HCT116 (cell line): ENCODE results near the gene AVP. TPM values are rescaled to one million over a fixed set of nuclear protein-coding genes. Genes with fewer than 3 reads are reported as not detected.

Experiments
- ATAC-seq: fragments of 200-7000 bp; cut with Tn5 transposase; 2 replicates; pipeline ENCODE4 v1.9.1; 2020; ENCODE audit warnings: mild to moderate bottlenecking, moderate library complexity
- BruUV-seq: library from RNA; stranded (reverse); fragments of 400-500 nt; replicated peaks from 2 replicates; lab custom pipeline; 2021; lab: Mats Ljungman, UMichigan
- CTCF ChIA-PET: fragments of 300-600 bp; sonication (Branson Sonifier 250); formaldehyde crosslinking; loops from one replicate; lab custom pipeline; 2021; ENCODE audit warnings: antibody characterized with exemption; lab: Charles Lee
- POLR2A ChIA-PET: fragments of 300-600, 350-600 bp; sonication (Branson Sonifier 250); formaldehyde crosslinking; loops from one replicate; lab custom pipeline; 2021; ENCODE audit warnings: antibody characterized with exemption; lab: Charles Lee
- RAD21 ChIA-PET, 2 experiments: fragments of 300-600 bp; sonication (Branson Sonifier 250); formaldehyde crosslinking; loops; one replicate each; lab custom pipeline; 2023; ENCODE audit warnings: low total read pairs in 2 of 2; ENCODE audit not compliant: uncharacterized antibody in 2 of 2, unreplicated experiment in 2 of 2, low non-redundant PET in 1 of 2; lab: Charles Lee
- DNase-seq: peaks from one replicate; pipeline ENCODE4 v3.0.0-alpha.2; 2010; ENCODE audit warnings: low read depth, low spot score
- H2AFZ ChIP-seq: fragments of 200-600 bp; shearing (Covaris generic), sonication (generic); 2 replicates; pipeline ENCODE4 v1.6.1; 2017; ENCODE audit warnings: low read depth, mixed run types, mixed read lengths, antibody characterized with exemption, low read length; ENCODE audit not compliant: poor library complexity, severe bottlenecking
- H3K27ac ChIP-seq: 2 replicates; pipeline ENCODE4 v1.5.1; 2012; ENCODE audit warnings: low read depth, low read length
- H3K27me3 ChIP-seq: fragments of 200-600 bp; sonication (generic); 2 replicates; pipeline ENCODE4 v1.6.1; 2016; ENCODE audit warnings: mixed run types, low read length, mixed read lengths; ENCODE audit not compliant: insufficient read depth
- H3K36me3 ChIP-seq, 2 experiments: fragments of 200-500 bp in 1 of 2; fragments of 200-600 bp in 1 of 2; sonication (Bioruptor generic) in 1 of 2; sonication (generic) in 1 of 2; 2 replicates each; pipeline versions ENCODE4 v1.5.1 to v1.6.1; 2014 to 2016; ENCODE audit warnings: low read length in 2 of 2, inconsistent platforms in 1 of 2, mixed read lengths in 1 of 2, mixed run types in 1 of 2; ENCODE audit not compliant: insufficient read depth in 2 of 2, control insufficient read depth in 1 of 2
- H3K4me1 ChIP-seq, 2 experiments: fragments of 200-600 bp in 1 of 2; sonication (generic) in 1 of 2; 2 replicates each; pipeline versions ENCODE4 v1.5.1 to v1.6.1; 2012 to 2017; ENCODE audit warnings: low read length in 2 of 2, inconsistent platforms in 1 of 2, mild to moderate bottlenecking in 1 of 2, mixed read lengths in 1 of 2, mixed run types in 1 of 2, moderate library complexity in 1 of 2; ENCODE audit not compliant: insufficient read depth in 2 of 2, control insufficient read depth in 1 of 2
- H3K4me2 ChIP-seq: fragments of 200-600 bp; sonication (generic); 2 replicates; pipeline ENCODE4 v1.6.1; 2017; ENCODE audit warnings: mixed run types, low read length, mixed read lengths
- H3K4me3 ChIP-seq, 2 experiments: fragments of 200-600 bp in 1 of 2; sonication (generic) in 1 of 2; replicated peaks in 1 of 2; 2 replicates each; pipeline ENCODE4 v1.5.1; 2011 to 2016; ENCODE audit warnings: low read length in 2 of 2, control low read depth in 1 of 2, low read depth in 1 of 2, mild to moderate bottlenecking in 1 of 2, mixed read lengths in 1 of 2, mixed run types in 1 of 2
- H3K79me2 ChIP-seq: fragments of 200-600 bp; sonication (generic); 2 replicates; pipeline ENCODE4 v1.6.1; 2017; ENCODE audit warnings: mild to moderate bottlenecking, mixed run types, low read length, moderate library complexity, mixed read lengths; ENCODE audit not compliant: insufficient read depth
- H3K9ac ChIP-seq: fragments of 200-600 bp; sonication (generic); 2 replicates; pipeline ENCODE4 v1.6.1; 2016; ENCODE audit warnings: low read length, mixed read lengths
- H3K9me2 ChIP-seq: fragments of 200-600 bp; sonication (generic), shearing (Covaris generic); 2 replicates; pipeline ENCODE4 v1.6.1; 2017; ENCODE audit warnings: mixed run types, mild to moderate bottlenecking, moderate library complexity; ENCODE audit not compliant: insufficient read depth
- H3K9me3 ChIP-seq, 2 experiments: fragments of 200-500 bp in 1 of 2; fragments of 200-600 bp in 1 of 2; sonication (Bioruptor generic) in 1 of 2; sonication (generic) in 1 of 2; 2 replicates each; pipeline ENCODE4 v1.6.1; 2014 to 2017; ENCODE audit warnings: low read length in 2 of 2, mixed read lengths in 2 of 2, inconsistent platforms in 1 of 2, low read depth in 1 of 2, mild to moderate bottlenecking in 1 of 2, mixed run types in 1 of 2, moderate library complexity in 1 of 2; ENCODE audit not compliant: control insufficient read depth in 1 of 2, insufficient read depth in 1 of 2
- H4K20me1 ChIP-seq: fragments of 200-600 bp; sonication (generic), shearing (Covaris generic); 2 replicates; pipeline ENCODE4 v1.6.1; 2017; ENCODE audit warnings: mixed run types, mild to moderate bottlenecking, moderate library complexity; ENCODE audit not compliant: insufficient read depth
- ATF3 ChIP-seq: IDR thresholded peaks from 2 replicates; pipeline ENCODE4 v1.6.1; 2012
- CBX3 ChIP-seq: IDR thresholded peaks from 2 replicates; pipeline ENCODE4 v1.6.1; 2012; ENCODE audit warnings: low read depth
- CEBPB ChIP-seq: IDR thresholded peaks from 2 replicates; pipeline ENCODE4 v1.6.1; 2012; ENCODE audit warnings: low read depth
- CTCF ChIP-seq, 3 experiments: fragments of 200-600 bp in 1 of 3; sonication (generic) in 1 of 3; IDR thresholded peaks in 2 of 3; conservative IDR thresholded peaks in 1 of 3; 2 replicates each; pipeline ENCODE4 v1.5.1; 2012 to 2017; ENCODE audit warnings: low read depth in 2 of 3, low read length in 2 of 3, antibody characterized with exemption in 1 of 3, borderline replicate concordance in 1 of 3, control low read depth in 1 of 3, mild to moderate bottlenecking in 1 of 3, mixed read lengths in 1 of 3, mixed run types in 1 of 3, moderate library complexity in 1 of 3; ENCODE audit not compliant: insufficient read depth in 1 of 3
- EGR1 ChIP-seq: IDR thresholded peaks from 2 replicates; pipeline ENCODE4 v1.6.1; 2012; ENCODE audit warnings: low read depth
- EZH2 ChIP-seq: fragments of 200-600 bp; sonication (generic); IDR thresholded peaks from 2 replicates; pipeline ENCODE4 v1.6.1; 2017; ENCODE audit warnings: antibody characterized with exemption, mixed run types
- EZH2phosphoT487 ChIP-seq: fragments of 200-600 bp; IDR thresholded peaks from 2 replicates; pipeline ENCODE4 v1.6.1; 2018; ENCODE audit warnings: antibody characterized with exemption, borderline replicate concordance
- JUND ChIP-seq: IDR thresholded peaks from 2 replicates; pipeline ENCODE4 v1.6.1; 2012
- POLR2A ChIP-seq: IDR thresholded peaks from 2 replicates; pipeline ENCODE4 v1.7.0; 2011; ENCODE audit warnings: borderline replicate concordance; ENCODE audit not compliant: insufficient read depth, insufficient read length; ENCODE audit errors: extremely low read depth
- RAD21 ChIP-seq: IDR thresholded peaks from 2 replicates; pipeline ENCODE4 v1.6.1; 2012; ENCODE audit warnings: low read depth, mild to moderate bottlenecking
- SIN3A ChIP-seq: IDR thresholded peaks from 2 replicates; pipeline ENCODE4 v1.6.1; 2012; ENCODE audit warnings: low read depth
- SRF ChIP-seq: IDR thresholded peaks from 2 replicates; pipeline ENCODE4 v1.6.1; 2012; ENCODE audit warnings: low read depth
- TCF7L2 ChIP-seq: IDR thresholded peaks from 2 replicates; pipeline ENCODE4 v1.7.0; 2011; ENCODE audit warnings: borderline replicate concordance, inconsistent platforms; ENCODE audit not compliant: insufficient read depth, insufficient read length; ENCODE audit errors: extremely low read depth
- ZFX ChIP-seq: fragments of 450-650 bp; IDR thresholded peaks from 2 replicates; pipeline ENCODE4 v1.6.1; 2017
- ZNF274 ChIP-seq: fragments of 200-500 bp; sonication (Bioruptor generic); IDR thresholded peaks from 2 replicates; pipeline ENCODE4 v1.6.1; 2014; ENCODE audit warnings: mild to moderate bottlenecking, low read depth, low read length, inconsistent platforms
- intact Hi-C: fragments of 100-400 bp; cut with micrococcal nuclease; formaldehyde crosslinking; loops from 2 replicates; pipeline ENCODE4 v1.10.0; 2022
- total RNA-seq: library from RNA; stranded (reverse); gene quantifications from one replicate; pipeline ENCODE4 v1.2.1, GENCODE V29; 2021; ENCODE audit not compliant: unreplicated experiment

AVP gene
- total RNA-seq, 1 experiment from 2014 or later, result not detected

GRCh38 chr20:3041854-3042409, 42.6 kb downstream of the AVP start:
- Histone ChIP-seq H3K4me2 (no peak overlapping the region), H3K9ac (no peak overlapping the region), H3K79me2 (peaks cover 10% of the 10 kb centered on the region), H3K36me3 (peaks cover 3 to 9% of the 10 kb centered on the region in 2 experiments; a peak in 3 of 4 replicates), H3K9me3 (no peaks in the 10 kb centered on the region), H3K9me2 (no peaks in the 10 kb centered on the region), H2AFZ (no peak overlapping the region), H3K4me3 (no peak overlapping the region), H3K27me3 (no peaks in the 10 kb centered on the region), H3K27ac (no peak overlapping the region; the same call in 1 of the 2 replicates), H3K4me1 (peaks cover 4 to 19% of the 10 kb centered on the region in 2 experiments; a peak in 3 of 4 replicates), H4K20me1 (no peaks in the 10 kb centered on the region)
- no peak for DNase-seq
- TF ChIP-seq RAD21, result no peak
- no peak for TF ChIP-seq ZFX
- no peak for TF ChIP-seq ZNF274
- no peak for TF ChIP-seq EGR1
- no peak for TF ChIP-seq ATF3
- TF ChIP-seq CEBPB, result no peak
- TF ChIP-seq TCF7L2, result no peak
- no peak for TF ChIP-seq SIN3A
- TF ChIP-seq JUND, result no peak
- no peak for TF ChIP-seq POLR2A
- TF ChIP-seq EZH2, result no peak
- no peak for TF ChIP-seq EZH2phosphoT487
- TF ChIP-seq CTCF (IDR thresholded peaks at IDR 0.05 in 2 of 3, conservative IDR thresholded peaks at IDR 0.05 in 1 of 3; ENCODE audit: borderline replicate concordance in 1 of 3, insufficient read depth in 1 of 3, low read depth in 2 of 3, low read length in 2 of 3), result no peak
- no peak for TF ChIP-seq SRF
- no peak for TF ChIP-seq CBX3
- POLR2A ChIA-PET, result no interaction called here
- CTCF ChIA-PET, result interaction anchor here (0.9 kb wide), 1 partner anchor 12 kb away, joined by 4 read pairs; no protein-coding TSS in a partner anchor
- RAD21 ChIA-PET, result no interaction called here
- ATAC-seq, result no peak
- BruUV-seq, result no TSS peak
- intact Hi-C loops, result no loop called here
